Hepatocyte (in vitro differentiated cells): ENCODE measurements around the gene TTBK2.

Source experiments
- CTCF ChIP-seq: fragments of 200-600 bp; sonication (generic); IDR thresholded peaks from 2 replicates; pipeline ENCODE4 v1.5.1; 2016; ENCODE audit warnings: antibody characterized with exemption, mild to moderate bottlenecking; ENCODE audit not compliant: poor library complexity
- EZH2phosphoT487 ChIP-seq: fragments of 200-600 bp; sonication (generic); IDR thresholded peaks from one replicate; pipeline ENCODE4 v1.6.1; 2018; ENCODE audit warnings: antibody characterized with exemption, mild to moderate bottlenecking, low read depth, moderate library complexity; ENCODE audit not compliant: unreplicated experiment, severe bottlenecking

GRCh38 chr15:42724276-42724675 is 196.3 kb downstream of the TTBK2 start:
- TF ChIP-seq CTCF = no peak
- TF ChIP-seq EZH2phosphoT487 = no peak
